ENCODE data around the gene C1orf50. TPM values are rescaled to one million over a fixed set of nuclear protein-coding genes. Genes with fewer than 3 reads are reported as not detected.

Gene C1orf50
- total RNA-seq, 1 donor from 2014 or later: 5.9 TPM

GRCh38 chr1:42759114-42759513 lies 7.9 kb upstream of the C1orf50 start:
- DNase-seq: no peak

- DNase-seq: no peak
Measured at GRCh38 chr1:42761567-42761966, 5.5 kb upstream of the C1orf50 start.

GRCh38 chr1:42762269-42762668 lies 4.8 kb upstream of the C1orf50 start:
- no peak for DNase-seq

GRCh38 chr1:42765269-42765668 lies 1.8 kb upstream of the C1orf50 start:
- DNase-seq: no peak

- DNase-seq: peak; percentile 83
Measured at GRCh38 chr1:42765832-42766740, 963 bp upstream of the C1orf50 start.

GRCh38 chr1:42767510-42768000 lies 506 bp downstream of the C1orf50 start:
- no peak for DNase-seq

GRCh38 chr1:42768172-42768571 lies 1.1 kb downstream of the C1orf50 start:
- no peak for DNase-seq

GRCh38 chr1:42769811-42770210 lies 2.8 kb downstream of the C1orf50 start:
- no peak for DNase-seq

- no peak for DNase-seq
Measured at GRCh38 chr1:42773420-42773819, 6.4 kb downstream of the C1orf50 start.

GRCh38 chr1:42774928-42775526 lies 8.0 kb downstream of the C1orf50 start:
- no peak for DNase-seq

GRCh38 chr1:42776502-42776901 lies 9.5 kb downstream of the C1orf50 start:
- no peak for DNase-seq

GRCh38 chr1:42777852-42778251 lies 10.8 kb downstream of the C1orf50 start:
- peak; percentile 53 for DNase-seq

GRCh38 chr1:42779725-42780124 lies 12.7 kb downstream of the C1orf50 start:
- DNase-seq: no peak

- no peak for DNase-seq
Measured at GRCh38 chr1:42780176-42780575, 13.1 kb downstream of the C1orf50 start.

- no peak for DNase-seq
Measured at GRCh38 chr1:42783092-42783491, 16.0 kb downstream of the C1orf50 start.

GRCh38 chr1:42784547-42784945 lies 17.5 kb downstream of the C1orf50 start:
- DNase-seq: no peak

GRCh38 chr1:42784946-42785693 lies 18.1 kb downstream of the C1orf50 start, which contains the start of gene TMEM269:
TMEM269 (plus strand) TSS chr1:42784991; CDS start chr1:42789894, 4,903 bp downstream.
- DNase-seq: peak; percentile 45

- no peak for DNase-seq
Measured at GRCh38 chr1:42786097-42786496, 19.0 kb downstream of the C1orf50 start.

GRCh38 chr1:42788021-42788420 lies 21.0 kb downstream of the C1orf50 start:
- no peak for DNase-seq

GRCh38 chr1:42793824-42794223 lies 26.8 kb downstream of the C1orf50 start:
- DNase-seq: no peak

- no peak for DNase-seq
Measured at GRCh38 chr1:42797414-42797813, 30.4 kb downstream of the C1orf50 start.

GRCh38 chr1:42797979-42798378 lies 30.9 kb downstream of the C1orf50 start:
- DNase-seq: no peak
